ENCODE measurements around the gene UQCC3.
"Not testable (repeated sequence)": the region's sequence is repeated elsewhere in the genome, so short reads cannot be mapped to it uniquely, and the experiment has no call there.

The UQCC3 gene

DNA sequence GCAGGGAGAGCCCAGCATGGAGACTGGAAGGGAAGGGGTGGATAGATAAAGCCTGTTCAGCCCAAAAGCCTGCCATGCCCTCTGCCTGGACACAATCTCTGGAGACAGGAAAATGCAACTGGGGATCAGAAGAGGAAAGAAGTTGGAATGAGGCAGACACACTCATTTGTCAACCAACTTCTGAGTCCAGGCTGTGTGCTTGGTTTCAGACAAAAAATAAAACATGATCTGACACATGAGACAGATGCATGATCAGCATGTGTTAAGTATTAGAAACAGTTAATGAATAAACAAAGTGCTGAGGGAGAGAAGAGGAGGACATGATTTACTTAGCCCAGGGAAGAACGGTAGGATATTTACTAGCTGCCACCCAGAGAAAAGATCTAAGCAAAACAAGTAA is 17.0 kb downstream of the UQCC3 start:
- DNase-seq (ENCODE audit: low read depth, low spot score) = no peak
- no peak overlapping the region for H3K4me3 ChIP-seq (ENCODE audit: low read length)

DNA sequence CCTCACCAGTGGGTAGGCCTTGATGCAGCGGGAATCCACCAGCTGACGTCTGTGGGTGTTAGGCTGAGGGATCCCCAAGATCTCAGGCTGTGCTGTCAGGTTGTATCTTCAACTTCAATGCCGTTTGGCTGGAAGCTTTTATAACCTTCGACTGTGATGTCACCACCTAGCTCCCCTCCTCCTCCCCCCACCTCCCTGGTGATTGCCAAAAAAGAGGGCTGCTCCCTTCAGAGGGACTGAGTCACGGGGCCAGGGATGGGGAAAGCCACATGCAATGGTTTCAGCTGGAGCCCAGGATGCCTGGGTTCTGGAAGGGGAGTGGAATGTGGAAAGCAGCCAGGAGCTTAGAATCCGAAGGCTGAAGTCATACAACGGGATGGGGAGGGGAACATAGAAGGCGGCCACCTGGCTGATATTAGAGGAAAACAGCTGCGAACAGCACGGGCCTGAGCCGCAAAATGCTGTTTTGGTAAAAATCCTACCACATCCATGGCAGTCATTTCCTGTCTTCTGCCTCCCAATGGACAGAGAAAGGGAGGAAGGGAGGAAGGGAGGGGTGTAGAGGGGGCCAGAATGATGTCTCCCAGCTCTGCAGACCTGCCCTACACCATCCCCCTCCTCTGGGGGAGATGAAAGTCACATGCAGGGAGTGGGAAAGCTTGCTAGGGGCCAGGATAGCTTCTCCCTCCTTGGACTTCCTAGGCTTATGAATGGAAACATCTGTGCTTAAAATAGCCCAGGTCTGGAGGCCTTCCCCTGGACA is 18.1 kb downstream of the UQCC3 start, which contains the start of gene LRRN4CL:
LRRN4CL (minus strand) TSS at position 110 of the 763 bp plus-strand sequence. CDS start 1,022 bp downstream, outside the sequence.
- no peak within 1 kb of the TSS for H3K4me3 ChIP-seq (ENCODE audit: low read length)
- DNase-seq (ENCODE audit: low read depth, low spot score) = no peak

DNA sequence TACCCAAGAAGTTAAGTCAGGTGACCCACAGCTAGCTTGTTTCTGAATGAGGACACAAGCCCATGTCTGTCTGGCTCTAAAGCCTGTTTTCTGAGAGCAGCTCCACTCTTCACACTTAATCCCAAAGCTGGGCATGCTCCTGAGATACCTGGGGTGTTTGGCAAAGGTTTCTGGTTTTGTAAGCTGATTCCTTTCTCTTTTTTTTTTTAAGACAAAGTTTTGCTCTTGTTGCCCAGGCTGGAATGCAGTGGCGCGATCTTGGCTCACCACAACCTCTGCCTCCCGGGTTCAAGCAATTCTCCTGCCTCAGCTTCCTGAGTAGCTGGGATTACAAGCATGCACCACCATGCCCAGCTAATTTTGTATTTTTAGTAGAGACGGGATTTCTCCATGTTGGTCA is 22.2 kb downstream of the UQCC3 start:
- H3K4me3 ChIP-seq (ENCODE audit: low read length); DNase-seq (ENCODE audit: low read depth, low spot score): not testable (repeated sequence)

DNA sequence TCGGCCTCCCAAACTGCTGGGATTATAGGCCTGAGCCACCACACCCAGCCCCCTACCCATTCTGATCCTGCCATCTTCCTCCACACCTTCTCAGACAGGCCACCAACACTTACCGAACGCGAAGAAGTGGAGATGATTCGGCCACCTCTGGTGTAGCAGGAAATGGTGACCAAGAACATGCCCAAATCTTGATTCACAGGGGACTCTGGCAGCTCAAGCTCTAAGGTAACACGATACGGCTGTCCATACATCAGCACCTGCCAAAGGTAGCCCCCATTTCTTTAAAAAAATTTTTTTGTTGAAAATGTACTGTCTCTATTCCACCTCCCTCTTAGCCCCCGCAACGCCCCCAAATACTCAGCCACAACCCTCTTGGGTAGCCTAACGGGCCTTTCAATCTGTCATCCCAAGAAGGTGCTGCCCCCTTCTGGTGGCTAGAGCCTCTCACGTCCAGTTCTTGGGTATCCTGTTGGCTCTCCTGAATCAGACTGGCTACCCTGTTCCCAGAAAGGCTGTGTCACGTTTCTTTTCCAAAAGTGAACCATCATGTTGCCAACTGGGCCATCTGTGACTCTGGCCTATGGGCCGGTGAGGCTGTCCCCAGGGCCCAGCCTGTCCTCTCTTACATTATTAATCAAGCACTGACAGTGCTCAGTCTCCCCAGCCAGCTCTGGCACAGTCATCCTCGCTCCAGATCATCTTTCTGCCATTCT is 23.1 kb downstream of the UQCC3 start:
- H3K4me3 ChIP-seq (ENCODE audit: low read length) = no peak overlapping the region
- DNase-seq (ENCODE audit: low read depth, low spot score) = peak; percentile 63

DNA sequence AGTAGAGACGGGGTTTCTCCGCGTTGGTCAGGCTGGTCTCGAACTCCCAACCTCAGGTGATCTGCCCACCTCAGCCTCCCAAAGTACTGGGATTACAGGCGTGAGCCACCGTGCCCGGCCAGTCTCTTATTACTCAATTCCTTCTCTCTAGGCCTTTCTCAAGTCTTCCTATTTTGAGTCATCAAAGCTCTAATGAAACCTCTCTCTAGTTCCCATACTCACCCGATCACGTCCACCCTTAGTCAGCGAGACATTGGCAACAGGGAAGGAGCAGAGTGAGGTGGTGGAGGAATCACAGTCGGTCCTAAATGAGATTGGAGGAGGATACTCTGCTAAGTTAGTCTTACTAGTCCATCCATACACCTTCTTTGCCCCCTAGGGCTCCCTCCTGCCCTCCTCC is 30.8 kb downstream of the UQCC3 start:
- DNase-seq (ENCODE audit: low read depth, low spot score) = no peak

DNA sequence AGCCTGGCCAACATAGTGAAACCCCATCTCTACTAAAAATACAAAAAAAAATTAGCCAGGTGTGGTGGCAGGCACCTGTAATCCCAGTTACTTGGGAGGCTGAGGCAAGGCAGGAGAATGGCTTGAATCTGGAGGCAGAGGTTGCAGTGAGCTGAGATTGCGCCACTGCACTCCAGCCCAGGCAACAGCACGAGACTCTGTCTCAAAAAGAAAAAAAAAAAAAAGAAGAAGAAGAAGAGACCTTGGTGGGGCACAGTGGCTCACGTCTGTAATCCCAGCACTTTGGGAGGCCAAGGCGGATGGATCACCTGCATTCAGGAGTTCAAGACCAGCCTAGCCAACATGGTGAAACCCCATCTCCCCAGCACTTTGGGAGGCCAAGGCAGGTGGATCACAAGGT is 32.4 kb downstream of the UQCC3 start:
- not testable (repeated sequence) for H3K4me3 ChIP-seq (ENCODE audit: low read length); DNase-seq (ENCODE audit: low read depth, low spot score)

More for the DNA sequence above, 30.8 kb downstream of the UQCC3 start:
- H3K4me3 ChIP-seq (ENCODE audit: low read length) = no peak overlapping the region

DNA sequence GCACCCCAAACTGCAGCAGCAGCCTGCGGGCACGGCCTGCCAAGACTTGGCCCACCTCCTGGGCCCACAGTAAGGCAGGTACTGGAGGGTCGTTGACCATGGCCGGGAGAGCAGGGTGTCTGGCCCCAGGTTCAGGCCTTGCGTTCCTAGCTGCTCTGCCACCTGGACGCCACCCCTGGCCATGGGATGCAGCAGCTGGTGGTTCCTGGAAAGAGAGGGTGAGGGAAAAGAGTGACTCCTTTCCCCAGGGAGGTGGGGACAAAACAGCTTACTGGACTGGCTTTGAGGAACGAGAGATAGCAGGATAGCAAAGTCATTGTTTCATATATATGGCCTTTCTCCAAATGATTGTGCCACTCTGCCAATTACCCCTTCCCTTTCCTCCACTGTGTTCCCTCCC is 33.9 kb downstream of the UQCC3 start:
- DNase-seq (ENCODE audit: low read depth, low spot score) = no peak

DNA sequence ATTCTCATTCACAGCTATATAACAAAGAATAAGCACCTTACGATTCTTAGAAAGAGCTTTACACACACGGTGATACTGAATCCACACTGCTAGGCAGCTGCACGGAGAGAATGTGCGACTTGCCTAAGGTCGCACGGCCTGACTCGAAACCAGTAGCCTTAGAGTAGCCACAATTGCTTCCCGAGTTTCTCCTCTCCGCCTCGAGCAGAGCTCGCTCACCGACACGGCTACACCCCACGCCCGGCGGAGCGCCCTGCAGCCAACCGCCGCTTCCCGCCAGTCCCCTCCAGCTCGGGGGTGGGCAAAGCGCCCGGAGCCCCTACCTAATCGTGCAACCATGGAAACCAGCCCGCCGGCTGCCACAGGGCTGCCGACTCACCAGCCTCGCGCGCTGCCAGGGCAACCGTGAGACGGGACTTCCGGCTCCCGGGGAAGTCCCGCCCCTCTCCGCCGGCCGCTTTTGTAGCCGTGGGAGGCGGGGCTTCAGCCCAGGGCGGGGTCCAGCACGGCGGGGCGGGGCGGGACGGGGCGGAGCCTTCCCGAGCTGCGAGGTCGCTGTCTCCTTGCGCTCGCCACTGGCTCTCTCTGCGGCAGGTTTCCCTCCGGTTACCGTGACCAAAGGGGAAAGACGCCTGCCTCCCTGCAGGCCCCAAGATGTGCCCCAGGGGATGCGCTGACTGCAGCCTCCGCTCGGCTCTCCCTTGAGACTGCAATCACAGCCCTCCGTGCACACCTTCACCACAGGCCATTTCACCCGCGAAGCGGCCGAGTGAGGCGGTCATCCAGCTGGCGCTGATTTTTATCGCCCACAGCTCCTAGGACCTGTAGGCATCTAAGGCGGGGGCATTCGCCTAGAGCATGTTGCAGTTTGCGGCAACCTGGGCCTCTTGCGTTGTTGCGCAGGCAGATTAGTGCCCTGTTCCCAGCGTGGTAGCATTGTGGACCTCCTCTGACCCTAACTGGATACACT is 34.7 kb downstream of the UQCC3 start:
- peak; percentile 91 for DNase-seq (ENCODE audit: low read depth, low spot score)
- peak overlapping the region; percentile 89 for H3K4me3 ChIP-seq (ENCODE audit: low read length)

More for the DNA sequence above, 33.9 kb downstream of the UQCC3 start:
- H3K4me3 ChIP-seq (ENCODE audit: low read length) = peak overlapping the region; percentile 89

DNA sequence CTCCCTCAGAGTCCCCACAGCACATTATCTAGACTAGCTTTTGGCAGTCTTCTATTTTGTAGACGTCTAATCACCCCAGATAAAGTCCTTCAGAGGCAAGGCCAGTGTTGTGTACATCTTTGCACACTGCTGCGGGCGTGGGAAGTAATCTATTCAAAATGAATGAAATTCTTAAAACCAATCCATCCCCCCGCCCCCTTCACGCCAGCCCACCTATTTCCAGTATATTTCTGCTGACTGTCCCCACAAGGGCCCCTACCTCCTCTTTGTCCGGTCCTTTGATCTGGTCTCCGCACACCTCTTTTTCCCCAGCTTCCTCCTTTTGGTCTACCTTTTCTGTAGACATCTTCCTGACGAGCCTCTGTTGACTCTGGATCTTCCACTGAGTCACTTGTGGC is 35.4 kb downstream of the UQCC3 start:
- no peak for DNase-seq (ENCODE audit: low read depth, low spot score)
- H3K4me3 ChIP-seq (ENCODE audit: low read length) = no peak overlapping the region

DNA sequence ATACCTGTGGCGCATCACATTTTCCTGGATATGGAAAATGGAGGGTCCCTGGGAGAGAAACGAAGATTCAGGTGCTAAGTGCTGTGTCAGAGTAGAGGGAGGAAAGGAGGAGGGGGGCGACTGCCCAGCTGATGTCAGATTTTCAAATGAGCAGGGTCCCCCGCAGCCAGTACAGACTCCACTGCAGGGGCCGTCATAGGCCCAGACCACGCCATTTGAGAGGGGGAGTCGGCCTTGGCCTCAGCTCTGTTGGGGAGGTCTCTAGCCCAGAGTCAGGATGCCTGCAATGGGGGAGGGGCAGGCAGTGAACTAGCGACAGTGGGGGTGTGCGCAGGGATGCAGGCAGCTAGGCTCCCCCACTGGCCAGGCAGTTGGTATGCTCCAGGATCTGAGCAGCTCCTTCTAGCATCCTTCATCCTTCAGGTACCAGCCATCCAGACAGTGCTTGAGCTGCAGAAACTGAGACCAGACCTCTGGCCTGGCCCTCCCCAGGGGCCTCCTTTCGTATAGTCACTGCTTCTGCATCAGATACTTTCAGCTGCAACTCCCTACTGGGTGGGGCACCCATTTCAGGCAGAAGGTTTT is 35.9 kb downstream of the UQCC3 start, which contains the start of the genes BSCL2 and GNG3:
BSCL2 (minus strand) TSS at position 148 of the 585 bp plus-strand sequence. CDS start 229 bp downstream, outside the sequence.
GNG3 (plus strand) TSS at position 400 of the 585 bp plus-strand sequence. CDS start 620 bp downstream, outside the sequence.
- DNase-seq (ENCODE audit: low read depth, low spot score) = peak; percentile 33
- peak within 1 kb of the TSS; percentile 79 for H3K4me3 ChIP-seq (ENCODE audit: low read length)

DNA sequence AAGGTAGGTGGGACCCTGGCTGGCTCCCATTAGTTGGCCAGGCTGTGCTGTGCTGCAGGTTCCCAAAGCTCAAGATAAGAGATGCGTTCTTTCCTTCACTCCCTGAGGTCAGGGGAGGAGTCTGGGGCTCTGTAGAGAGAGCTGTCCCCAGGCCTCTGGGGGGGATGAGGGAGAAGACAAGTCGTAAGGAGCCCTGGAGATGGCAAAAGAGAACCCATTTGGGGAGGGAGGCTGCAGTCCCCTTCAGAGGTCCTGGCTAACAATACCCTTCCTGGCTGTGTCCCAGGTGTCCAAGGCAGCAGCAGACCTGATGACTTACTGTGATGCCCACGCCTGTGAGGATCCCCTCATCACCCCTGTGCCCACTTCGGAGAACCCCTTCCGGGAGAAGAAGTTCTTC is 36.9 kb downstream of the UQCC3 start:
- DNase-seq (ENCODE audit: low read depth, low spot score) = no peak
- peak overlapping the region; percentile 79 for H3K4me3 ChIP-seq (ENCODE audit: low read length)

DNA sequence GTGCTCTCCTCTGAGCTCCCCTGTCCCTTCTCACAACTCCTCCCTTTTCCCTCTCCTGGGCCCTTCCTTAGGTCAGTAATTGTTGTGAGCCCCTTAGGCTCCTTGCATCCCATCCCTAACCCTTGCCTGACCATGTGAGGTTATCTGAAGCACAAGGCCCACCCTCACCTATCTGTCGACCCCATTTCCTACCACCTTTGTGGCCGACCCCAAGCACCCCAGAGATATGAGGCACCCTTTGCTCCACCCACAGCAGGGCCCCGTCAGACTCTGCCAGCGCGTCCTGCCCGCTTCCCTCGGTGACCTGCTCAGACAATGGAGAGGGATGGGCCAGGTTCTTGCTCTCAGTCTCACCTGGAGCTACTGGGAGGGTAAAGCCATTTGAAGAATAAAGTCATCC is 37.3 kb downstream of the UQCC3 start:
- DNase-seq (ENCODE audit: low read depth, low spot score) = no peak
- peak overlapping the region; percentile 79 for H3K4me3 ChIP-seq (ENCODE audit: low read length)

DNA sequence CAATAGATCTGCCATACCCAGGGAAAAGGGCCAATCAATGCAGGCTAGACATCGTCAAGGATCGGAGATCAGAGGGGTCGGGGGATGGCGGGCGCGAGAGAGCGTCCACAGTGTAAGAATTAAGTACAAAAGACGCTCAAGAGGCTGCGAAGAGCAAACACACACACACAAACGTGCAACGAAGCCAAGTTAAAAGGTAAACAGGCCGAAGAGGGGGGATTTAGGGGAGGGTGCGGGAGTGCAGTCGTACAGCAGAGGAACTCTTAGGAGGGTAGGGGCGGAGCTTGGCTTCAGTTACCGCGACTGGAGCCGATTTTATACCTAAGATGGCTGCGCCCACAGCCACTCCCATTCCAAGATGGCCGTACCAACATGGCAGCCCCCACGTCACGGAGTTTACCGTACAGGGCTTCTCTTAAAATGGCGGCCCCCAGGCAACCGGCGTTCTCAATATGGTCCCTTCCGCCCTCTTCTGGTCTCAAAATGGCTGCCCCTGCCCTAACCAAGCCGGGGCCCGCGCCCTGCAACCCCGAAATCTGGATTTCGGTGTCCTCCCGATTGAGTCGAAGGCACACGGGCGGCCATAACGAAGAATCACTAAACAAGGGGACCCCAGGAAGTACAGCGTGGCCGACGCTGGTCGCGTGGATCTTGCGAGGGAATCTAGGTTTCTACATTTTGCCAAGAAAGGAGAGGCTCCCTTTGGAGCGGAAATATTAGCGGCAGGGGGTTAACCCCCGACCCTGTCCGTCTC is 38.0 kb downstream of the UQCC3 start:
- peak overlapping the region; percentile 79 for H3K4me3 ChIP-seq (ENCODE audit: low read length)

DNA sequence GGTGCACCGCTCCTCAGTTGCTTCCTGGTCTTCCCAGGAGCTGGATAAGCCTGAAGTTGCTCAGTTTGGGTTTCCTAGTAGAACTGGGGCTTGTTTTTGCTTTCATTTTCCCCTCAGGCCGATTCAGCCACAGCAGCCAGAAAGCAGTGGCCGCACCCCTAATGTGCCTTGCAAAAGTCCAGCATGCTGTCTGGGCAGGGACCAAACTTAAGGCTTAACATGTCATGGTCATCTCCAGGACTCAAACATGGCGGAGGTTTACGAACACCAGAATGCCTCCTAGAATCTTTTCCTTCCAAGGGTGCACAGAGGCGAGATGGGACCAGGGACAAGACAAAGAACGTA is 38.5 kb downstream of the UQCC3 start:
- no peak for DNase-seq (ENCODE audit: low read depth, low spot score)
- peak overlapping the region; percentile 79 for H3K4me3 ChIP-seq (ENCODE audit: low read length)

More for the DNA sequence above, 38.0 kb downstream of the UQCC3 start:
- peak; percentile 98 for DNase-seq (ENCODE audit: low read depth, low spot score)

DNA sequence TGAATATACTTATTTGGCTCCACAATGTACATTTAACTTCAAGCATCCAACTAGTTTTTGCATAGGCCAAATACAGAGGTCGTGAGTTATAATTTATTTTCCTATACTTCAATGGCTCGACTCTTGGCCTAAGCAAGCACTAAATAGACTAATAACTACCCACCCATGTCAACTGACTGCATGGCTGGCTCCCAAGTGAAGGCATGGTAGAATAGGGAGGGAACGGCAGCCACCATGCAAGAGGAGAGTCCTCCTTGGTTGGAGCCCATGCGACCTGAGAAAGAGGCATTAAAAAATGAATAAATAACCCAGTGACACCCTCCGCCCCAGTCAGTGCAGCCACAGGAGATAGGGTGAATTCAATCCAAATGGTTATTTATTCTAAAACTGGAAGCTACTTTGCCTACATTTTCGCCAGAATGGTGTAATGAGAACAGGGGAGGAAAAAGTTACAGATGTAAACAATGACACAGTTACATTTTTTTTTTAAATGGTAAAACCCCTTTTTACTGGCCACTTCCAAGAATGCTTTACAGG is 40.9 kb downstream of the UQCC3 start:
- DNase-seq (ENCODE audit: low read depth, low spot score) = no peak
- no peak overlapping the region for H3K4me3 ChIP-seq (ENCODE audit: low read length)

DNA sequence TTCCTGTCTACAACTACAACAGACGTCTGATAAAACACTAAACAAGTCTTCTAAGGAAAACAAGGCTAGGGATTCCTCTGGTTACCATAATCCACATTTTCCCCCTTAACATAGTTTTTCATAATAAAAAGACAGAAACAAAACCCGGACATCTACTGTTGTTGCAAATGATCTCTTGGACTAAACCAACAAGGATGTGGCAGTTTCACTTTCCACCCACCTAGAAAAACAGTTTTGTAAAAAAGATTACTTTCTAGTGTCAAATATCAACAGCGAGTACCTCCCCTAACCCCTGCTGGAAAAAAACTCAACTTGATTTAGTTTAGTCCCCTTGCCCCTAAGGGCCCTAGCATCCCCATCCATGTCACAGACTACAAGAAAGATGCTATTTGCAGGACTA is 41.4 kb downstream of the UQCC3 start:
- H3K4me3 ChIP-seq (ENCODE audit: low read length) = no peak overlapping the region
- no peak for DNase-seq (ENCODE audit: low read depth, low spot score)

DNA sequence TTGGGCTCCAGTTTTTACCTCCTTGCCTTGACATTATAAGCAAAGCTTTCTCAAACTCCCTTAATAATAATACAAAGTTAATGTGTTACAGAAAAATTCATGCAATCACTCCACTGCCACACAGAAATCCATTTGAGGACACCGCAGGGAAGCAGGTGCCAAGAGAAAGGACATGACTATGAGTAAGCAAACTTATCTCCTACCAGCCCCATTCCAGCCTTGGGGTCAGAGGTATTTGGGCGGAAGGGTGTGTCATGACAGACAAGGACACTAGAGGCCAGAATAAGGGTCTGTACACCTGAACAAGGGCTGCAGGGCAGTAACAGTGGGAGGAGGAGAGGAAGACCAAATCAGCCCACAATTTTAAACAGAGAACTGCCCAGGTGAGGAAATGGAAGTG is 41.9 kb downstream of the UQCC3 start:
- no peak overlapping the region for H3K4me3 ChIP-seq (ENCODE audit: low read length)
- DNase-seq (ENCODE audit: low read depth, low spot score) = no peak

Data from Jurkat, Clone E6-1 (cell line).